Amniotic stem cell (primary cell): ENCODE measurements around the gene SLC25A39.
A peak's percentile ranks its signal among the peaks of the same experiment; 100 is the strongest.
"Not testable (repeated sequence)": the region's sequence is repeated elsewhere in the genome, so short reads cannot be mapped to it uniquely, and the experiment has no call there.

Source experiments
- DNase-seq: peaks from one replicate; lab custom pipeline; 2025; lab: John Stamatoyannopoulos, UW

SLC25A39 gene, protein sequence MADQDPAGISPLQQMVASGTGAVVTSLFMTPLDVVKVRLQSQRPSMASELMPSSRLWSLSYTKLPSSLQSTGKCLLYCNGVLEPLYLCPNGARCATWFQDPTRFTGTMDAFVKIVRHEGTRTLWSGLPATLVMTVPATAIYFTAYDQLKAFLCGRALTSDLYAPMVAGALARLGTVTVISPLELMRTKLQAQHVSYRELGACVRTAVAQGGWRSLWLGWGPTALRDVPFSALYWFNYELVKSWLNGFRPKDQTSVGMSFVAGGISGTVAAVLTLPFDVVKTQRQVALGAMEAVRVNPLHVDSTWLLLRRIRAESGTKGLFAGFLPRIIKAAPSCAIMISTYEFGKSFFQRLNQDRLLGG

GRCh38 chr17:44324571-44325275, at the start of gene SLC25A39:
TSS of gene SLC25A39 (minus strand) at chr17:44324823. CDS start at chr17:44323562, 1,261 bp downstream.
- DNase-seq: peak; percentile 87

- no peak for DNase-seq
Observed at GRCh38 chr17:44372036-44372435, 47.4 kb upstream of the SLC25A39 start.

DNA sequence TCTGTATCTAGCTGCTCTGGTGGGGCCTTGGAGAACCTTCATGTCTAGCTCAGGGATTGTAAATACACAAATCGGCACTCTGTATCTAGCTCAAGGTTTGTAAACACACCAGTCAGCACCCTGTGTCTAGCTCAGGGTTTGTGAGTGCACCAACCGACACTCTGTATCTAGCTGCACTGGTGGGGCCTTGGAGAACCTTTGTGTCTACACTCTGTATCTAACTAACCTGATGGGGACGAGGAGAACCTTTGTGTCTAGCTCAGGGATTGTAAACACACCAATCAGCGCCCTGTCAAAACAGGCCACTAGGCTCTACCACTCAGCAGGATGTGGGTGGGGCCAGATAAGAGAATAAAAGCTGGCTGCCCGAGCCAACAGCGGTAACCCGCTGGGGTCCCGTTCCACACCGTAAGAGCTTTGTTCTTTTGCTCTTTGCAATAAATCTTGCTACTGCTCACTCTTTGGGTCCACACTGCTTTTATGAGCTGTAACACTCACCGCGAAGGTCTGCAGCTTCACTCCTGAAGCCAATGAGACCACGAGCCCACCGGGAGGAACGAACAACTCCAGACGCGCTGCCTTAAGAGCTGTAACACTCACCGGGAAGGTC, 44.9 kb upstream of the SLC25A39 start:
- DNase-seq: not testable (repeated sequence)

DNA sequence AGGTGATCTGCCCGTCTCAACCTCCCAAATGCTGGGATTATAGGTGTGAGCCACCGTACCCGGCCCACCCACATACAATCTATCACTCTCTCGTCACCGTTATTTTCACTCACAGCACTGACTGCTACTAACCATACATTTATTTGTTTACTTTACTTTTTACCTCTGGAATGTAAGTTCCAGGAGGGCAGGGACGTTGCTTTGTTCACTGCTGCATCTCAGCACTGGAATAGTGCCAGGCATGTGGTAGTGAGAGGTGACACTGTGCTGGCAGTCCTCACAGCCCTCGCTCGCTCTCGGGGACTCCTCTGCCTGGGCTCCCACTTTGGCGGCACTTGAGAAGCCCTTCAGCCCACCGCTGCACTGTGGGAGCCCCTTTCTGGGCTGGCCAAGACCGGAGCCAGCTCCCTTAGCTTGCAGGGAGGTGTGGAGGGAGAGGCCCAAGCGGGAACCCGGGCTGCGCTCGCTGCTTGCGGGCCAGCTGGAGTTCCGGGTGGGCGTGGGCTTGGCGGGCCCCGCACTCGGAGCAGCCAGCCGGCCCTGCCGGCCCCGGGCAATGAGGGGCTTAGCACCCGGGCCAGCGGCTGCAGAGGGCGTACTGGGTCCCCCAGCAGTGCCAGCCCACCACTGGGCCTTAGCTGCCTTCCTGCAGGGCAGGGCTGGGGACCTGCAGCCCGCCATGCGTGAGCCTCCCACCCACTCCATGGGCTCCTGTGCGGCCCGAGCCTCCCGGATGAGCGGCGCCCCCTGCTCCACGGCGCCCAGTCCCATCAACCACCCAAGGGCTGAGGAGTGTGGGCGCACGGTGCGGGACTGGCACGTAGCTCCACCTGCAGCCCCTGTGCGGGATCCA, 44.0 kb upstream of the SLC25A39 start:
- DNase-seq: not testable (repeated sequence)

DNA sequence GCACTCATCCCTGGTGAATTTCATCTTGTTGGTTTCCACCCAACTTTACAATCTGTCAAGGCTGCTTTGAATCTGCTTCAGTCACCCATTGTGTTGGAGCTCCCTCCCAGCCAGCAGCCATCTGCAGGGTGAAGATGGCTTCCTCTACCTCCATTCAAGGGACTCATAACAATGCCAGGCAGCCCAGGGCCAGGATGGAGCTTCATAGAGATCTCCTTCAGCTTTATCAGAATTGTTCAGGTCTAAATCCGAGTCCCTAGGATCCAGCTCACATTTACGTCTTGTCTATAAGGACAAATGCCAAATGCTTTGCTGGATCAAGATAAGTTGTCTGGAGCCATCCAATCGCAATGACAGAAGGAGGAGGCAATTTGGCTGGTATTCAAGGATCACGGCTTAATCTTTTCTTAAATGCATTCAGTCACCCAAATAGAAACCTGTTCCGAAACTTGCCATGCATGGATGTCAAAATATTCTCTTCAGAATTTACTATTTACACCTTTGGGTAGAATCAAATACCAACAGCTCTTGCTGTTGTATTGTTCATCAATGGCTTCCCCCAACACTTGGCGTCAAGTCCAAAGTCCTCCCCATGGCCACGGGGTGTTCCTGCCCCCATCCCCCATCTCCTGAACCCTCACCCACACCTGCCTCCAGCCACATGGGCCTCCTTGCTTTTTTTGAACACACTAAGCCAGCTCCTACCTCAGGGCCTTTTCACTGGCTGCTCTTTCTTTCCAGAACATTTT, 42.8 kb upstream of the SLC25A39 start:
- DNase-seq: no peak

- not testable (repeated sequence) for DNase-seq
Observed at GRCh38 chr17:44365051-44365450, 40.4 kb upstream of the SLC25A39 start.

DNA sequence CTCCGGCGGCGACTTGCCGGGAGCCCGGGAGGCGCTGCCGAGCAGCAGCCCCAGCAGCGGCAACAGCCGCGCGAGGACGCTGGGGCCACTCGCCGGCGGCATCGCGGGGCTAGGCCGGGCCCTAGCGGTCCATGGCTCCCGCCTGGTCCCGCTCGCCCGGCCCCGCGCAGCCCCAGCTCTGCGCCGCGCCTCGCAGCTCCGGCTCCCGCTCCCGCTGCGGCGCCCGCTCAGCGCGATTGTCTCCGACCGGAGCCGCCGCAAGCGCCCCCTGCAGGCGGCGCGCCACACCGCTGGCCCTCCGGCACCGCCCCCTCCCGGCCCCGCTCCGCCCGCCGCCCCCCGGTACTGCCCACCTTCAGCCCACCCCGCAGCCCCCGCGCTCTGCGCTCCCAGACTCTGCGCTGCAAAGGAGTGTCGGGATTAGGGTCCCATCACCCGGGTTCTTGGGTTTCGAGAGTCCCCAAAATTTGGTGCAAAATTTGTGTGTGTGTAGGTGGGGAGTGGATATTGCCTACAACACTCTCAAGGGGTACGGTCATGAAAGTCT, 39.1 kb upstream of the SLC25A39 start, which contains the start of gene FAM171A2:
TSS of gene FAM171A2 (minus strand) at position 241 of the 547 bp plus-strand sequence. CDS start at position 102, 139 bp downstream.
- peak; percentile 15 for DNase-seq

DNA sequence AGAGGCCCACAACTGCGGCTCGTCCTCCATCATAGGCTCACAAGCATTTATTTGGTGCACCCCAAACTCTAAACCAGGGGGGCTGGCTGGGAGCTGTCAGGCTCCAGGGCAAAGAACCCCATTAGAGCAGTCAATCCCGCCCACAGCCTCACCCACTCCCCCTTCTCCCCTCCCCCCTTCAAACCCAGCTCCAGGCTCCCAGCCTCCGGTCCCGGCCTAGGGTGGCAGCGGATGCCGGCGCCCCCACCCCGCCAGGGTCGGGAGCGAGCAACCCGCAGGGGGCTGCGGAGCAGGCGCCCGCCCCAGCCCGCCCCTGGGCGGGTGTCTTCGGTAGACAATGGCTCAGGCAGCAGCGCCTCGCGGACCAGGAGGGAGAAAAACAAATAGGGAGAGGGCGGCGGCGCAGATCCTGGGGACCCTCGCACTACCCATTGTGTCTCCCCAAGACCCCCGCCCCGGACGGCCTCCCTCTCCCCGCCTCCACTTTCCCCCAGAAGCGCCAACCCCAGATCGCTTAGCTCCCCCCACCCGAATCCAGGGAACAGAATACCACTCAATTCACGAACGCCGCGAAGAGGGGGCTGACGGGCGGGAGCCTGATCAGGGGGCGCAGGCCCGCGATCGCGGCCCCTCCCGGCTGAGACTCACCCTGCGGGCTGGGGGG, 38.5 kb upstream of the SLC25A39 start:
- DNase-seq: no peak

DNA sequence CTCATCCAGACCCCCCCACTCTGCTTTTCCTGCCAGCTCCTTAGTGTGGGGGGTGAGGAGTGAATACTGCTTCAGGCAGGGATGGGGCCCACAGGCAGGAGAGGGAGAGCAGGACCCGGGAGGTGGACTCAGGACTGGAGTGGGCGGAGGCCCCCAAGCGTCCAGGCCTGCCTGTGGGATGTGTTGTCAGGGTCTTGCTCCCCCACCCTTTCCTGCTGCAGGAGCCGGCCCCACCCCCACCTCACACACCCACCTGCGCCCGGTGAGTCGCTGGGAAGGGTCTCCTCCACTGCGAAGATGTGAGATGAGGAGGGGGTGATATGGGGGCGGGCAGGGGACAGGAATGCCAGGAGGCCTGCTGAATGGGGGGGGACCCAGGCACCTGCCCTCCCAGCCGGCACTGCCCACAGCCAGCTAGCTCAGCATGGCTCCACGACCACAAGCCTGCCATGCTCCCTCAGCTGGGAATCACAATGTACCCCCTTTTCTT, 37.9 kb upstream of the SLC25A39 start:
- no peak for DNase-seq

DNA sequence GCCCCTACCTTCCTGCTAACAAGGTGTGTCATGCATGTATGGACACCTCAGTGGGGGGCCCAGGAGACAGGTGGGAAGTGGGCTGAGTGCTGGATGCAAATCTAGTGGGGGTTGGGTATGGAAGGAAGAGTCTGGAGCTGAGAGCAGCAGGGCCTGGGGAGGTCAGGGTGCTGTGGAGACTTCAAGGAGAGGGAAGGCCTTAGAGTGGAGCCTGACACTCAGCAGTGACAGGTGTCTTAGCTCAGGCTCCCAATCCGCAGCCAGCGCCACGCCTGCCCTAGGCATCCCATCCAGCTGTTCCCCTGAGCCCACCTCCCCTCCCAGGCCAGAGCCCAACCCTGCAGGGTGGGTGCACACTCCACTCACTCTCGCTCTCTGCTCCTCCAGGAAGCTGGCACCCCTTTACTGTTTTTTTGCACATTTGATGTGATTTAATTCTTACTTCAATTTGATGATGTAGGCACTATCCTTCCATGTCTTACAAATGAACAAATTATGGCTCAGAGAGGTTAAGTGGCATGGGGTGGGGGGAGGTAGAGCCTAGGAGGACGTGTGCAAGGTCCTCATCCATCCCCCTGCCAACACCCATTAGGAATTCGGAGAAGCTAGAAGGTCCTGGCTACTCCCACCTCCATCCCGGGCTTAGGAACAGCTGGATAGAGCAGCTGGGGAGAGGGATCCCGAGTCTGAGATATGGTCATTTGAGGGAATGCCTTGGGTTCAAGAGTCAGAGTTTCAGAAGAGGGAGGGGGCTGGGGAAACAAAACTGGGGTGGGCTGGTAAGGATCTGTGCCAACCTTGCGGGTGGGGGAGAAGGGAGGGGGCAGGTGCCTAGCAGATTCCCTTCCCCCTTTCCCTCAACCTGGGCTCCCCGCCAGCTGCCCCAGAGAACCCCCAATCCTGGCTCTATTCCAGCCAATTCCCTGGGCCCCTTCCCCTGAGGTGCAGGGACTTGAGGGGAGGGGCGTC, 37.0 kb upstream of the SLC25A39 start:
- no peak for DNase-seq

- no peak for DNase-seq
Observed at GRCh38 chr17:44360826-44361225, 36.2 kb upstream of the SLC25A39 start.

DNA sequence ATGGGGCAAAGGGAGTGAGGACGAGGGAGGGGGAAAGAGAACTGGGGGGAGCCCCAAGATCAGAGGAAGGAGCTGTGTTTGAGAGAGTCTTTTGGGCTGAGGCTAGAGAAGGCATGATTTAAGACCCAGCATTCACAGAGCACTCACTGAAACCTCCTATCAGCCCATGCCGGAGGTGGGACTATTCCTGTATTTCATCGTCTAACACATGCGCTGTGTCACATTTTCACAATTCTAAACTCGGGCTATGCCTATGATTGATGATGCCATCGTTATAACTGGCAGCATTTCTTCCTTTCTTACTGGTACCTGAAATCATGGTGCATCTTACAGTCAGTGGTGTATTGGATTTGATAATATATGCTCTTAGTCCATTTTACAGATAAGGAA, 35.5 kb upstream of the SLC25A39 start:
- no peak for DNase-seq

DNA sequence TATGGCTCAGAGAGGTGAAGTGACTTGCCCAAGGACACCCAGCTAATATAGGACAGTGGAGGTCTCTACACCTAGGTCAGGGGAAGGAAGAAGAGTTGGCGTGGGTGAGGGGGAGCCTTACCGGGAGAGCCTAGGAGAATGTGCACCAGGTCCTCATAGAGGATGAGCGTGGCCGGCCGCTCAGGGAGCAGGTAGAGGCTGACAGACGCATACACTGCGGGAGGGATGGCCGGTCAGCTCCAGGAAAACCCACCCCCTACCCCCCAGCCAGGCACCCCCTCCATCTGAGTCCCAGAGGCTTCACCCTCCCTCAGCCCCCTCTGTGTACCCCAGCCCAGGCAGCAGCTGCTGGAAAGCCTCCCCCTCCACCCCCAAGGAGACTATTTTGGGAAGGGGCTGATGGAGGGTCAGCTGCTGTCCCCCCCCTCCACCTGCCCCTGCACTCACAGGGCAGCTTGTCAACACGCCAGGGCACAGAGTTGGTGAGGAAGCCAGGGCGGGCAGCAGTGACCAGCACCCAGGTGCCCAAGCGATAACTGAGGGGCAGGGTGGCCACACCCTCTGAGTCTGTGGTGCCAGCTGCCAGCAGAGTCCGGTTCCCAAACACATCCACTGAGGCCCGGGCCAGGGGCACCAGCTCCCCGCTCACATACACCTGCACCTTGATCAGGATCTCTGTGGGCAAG, 35.0 kb upstream of the SLC25A39 start:
- no peak for DNase-seq

GRCh38 chr17:44359006-44359405, 34.4 kb upstream of the SLC25A39 start:
- no peak for DNase-seq

- no peak for DNase-seq
Observed at GRCh38 chr17:44358066-44358465, 33.4 kb upstream of the SLC25A39 start.

DNA sequence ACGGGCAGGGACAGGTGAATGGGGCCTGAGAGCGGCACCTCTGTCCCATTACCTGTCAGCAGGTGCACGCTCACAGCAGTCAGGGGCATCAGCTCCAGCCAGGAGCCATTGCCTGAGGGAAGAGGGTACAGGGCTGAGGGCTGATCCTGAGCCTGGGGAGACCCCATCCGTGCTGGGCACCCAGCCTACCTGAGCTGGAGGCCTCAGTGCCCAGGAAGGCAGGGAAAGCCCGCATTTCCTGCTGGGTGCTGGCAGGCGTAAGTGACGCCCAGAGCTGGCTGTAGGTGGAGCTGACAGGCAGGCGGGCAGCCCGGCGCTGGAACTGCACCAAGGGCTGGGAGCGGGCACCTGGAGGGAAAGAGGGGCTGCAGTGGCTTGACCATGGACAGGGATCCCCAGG, 31.6 kb upstream of the SLC25A39 start:
- no peak for DNase-seq

DNA sequence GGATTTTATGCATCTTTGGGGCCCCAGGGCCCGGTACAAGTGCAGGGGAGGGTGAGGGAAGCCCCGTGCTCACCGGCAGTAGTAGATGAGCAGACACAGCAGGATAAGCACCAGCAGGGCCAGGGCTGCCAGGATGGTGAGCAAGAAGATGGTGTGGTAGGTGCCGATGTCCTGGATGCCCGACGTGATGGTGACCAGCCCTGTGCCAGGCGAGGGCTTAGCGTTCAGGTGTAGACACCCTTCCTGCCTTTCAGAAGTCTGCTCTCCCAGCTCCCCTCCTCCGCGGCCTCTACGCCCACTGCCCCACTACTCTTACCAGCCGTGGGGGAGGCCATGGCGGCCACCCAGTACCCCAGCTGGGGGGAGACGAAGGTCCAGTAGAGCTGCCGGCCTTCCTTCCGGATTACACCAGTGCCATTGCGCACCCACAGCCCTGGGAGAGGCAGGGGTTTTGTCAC, 31.0 kb upstream of the SLC25A39 start:
- DNase-seq: no peak
